Subcutaneous abdominal adipose tissue (tissue), 5 donors: ENCODE results near the gene CHAC1.
A peak's percentile ranks its signal among the peaks of the same experiment; 100 is the strongest.

Experiments
- H3K27ac ChIP-seq: one replicate; pipeline ENCODE4 v1.7.0; 2013; ENCODE audit warnings: low read depth, mild to moderate bottlenecking, inconsistent platforms, low read length, moderate library complexity
- H3K27me3 ChIP-seq, 5 donors: one replicate each; pipeline ENCODE4 v1.7.0; 2013; ENCODE audit warnings: low read length in 5 of 5, inconsistent platforms in 1 of 5; ENCODE audit not compliant: control insufficient read depth in 5 of 5, insufficient read depth in 4 of 5
- H3K36me3 ChIP-seq, 5 donors: one replicate each; pipeline ENCODE4 v1.7.0; 2013; ENCODE audit warnings: low read length in 5 of 5; ENCODE audit not compliant: control insufficient read depth in 5 of 5, insufficient read depth in 5 of 5
- H3K4me1 ChIP-seq, 5 donors: one replicate each; pipeline ENCODE4 v1.7.0; 2013; ENCODE audit warnings: low read length in 5 of 5, mild to moderate bottlenecking in 3 of 5, moderate library complexity in 1 of 5; ENCODE audit not compliant: control insufficient read depth in 5 of 5, insufficient read depth in 5 of 5
- H3K4me3 ChIP-seq, 5 donors: one replicate each; pipeline ENCODE4 v1.7.0; 2013; ENCODE audit warnings: low read length in 5 of 5, low read depth in 1 of 5
- H3K9ac ChIP-seq, 5 donors: one replicate each; pipeline ENCODE4 v1.7.0; 2013; ENCODE audit warnings: low read length in 5 of 5, mild to moderate bottlenecking in 4 of 5, moderate library complexity in 3 of 5
- H3K9me3 ChIP-seq, 5 donors: one replicate each; pipeline ENCODE4 v1.7.0; 2013; ENCODE audit warnings: low read length in 5 of 5; ENCODE audit not compliant: control insufficient read depth in 5 of 5
- donor health status: healthy.
- donor health status: healthy.
- donor health status: healthy.
- donor health status: healthy.
- donor health status: healthy.

CHAC1 gene

GRCh38 chr15:40912478-40912877 is 40.8 kb upstream of the CHAC1 start:
- Histone ChIP-seq H3K36me3 (no peaks in the 10 kb centered on the region), H3K9ac (no peak overlapping the region), H3K9me3 (no peaks in the 10 kb centered on the region), H3K4me3 (no peak overlapping the region), H3K27me3 (peaks cover 0 to 2% (median 0%) of the 10 kb centered on the region in 5 donors), H3K4me1 (peaks cover 10 to 84% (median 37%) of the 10 kb centered on the region in 5 donors), H3K27ac (no peak overlapping the region)

- Histone ChIP-seq H3K9me3 (no peaks in the 10 kb centered on the region), H3K36me3 (no peaks in the 10 kb centered on the region), H3K9ac (no peak overlapping the region), H3K4me1 (peaks cover 8 to 85% (median 26%) of the 10 kb centered on the region in 5 donors), H3K4me3 (no peak overlapping the region), H3K27ac (no peak overlapping the region), H3K27me3 (peaks cover 0 to 13% (median 4%) of the 10 kb centered on the region in 5 donors)
Measured at GRCh38 chr15:40914013-40914412, 39.3 kb upstream of the CHAC1 start.

GRCh38 chr15:40914486-40914885 is 38.8 kb upstream of the CHAC1 start:
- H3K27ac ChIP-seq: peak overlapping the region; percentile 16
- peaks cover 0 to 13% (median 4%) of the 10 kb centered on the region in 5 donors for H3K27me3 ChIP-seq
- H3K9me3 ChIP-seq: no peaks in the 10 kb centered on the region
- H3K4me3 ChIP-seq: no peak overlapping the region
- peaks cover 7 to 86% (median 21%) of the 10 kb centered on the region in 5 donors for H3K4me1 ChIP-seq
- H3K36me3 ChIP-seq: no peaks in the 10 kb centered on the region
- no peak overlapping the region for H3K9ac ChIP-seq

DNA sequence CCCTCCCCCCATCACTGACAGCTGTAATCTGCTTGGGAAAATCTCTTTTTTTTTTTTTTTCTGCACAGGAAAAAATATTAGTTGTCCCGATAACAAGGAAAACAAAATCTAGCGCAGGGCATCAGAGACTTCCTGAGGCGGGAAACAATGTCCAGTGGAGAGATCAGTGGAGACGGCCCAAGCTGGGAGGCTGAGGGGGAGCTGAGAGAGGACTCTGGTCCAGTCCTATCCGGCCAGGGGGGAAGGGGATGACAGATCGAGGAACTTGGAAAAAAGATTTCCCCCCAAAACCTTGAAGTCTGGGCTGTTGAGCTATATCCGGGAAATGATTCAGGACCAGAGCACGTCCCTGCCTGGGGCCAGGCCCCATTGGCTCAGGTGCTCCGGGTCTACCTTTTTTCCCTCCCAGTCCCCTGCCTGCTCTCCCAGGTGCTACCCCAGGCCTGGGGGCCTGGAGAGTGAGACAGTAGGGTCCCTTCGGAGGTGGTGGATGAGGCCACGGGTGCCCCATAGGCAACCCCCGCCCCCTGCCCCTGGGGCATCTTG is 38.1 kb upstream of the CHAC1 start:
- H3K9ac ChIP-seq: no peak overlapping the region
- H3K4me3 ChIP-seq: no peak overlapping the region
- H3K9me3 ChIP-seq: no peaks in the 10 kb centered on the region
- peak overlapping the region; percentile 16 for H3K27ac ChIP-seq
- H3K4me1 ChIP-seq: peaks cover 5 to 83% (median 14%) of the 10 kb centered on the region in 5 donors
- no peaks in the 10 kb centered on the region for H3K36me3 ChIP-seq
- peaks cover 0 to 13% (median 4%) of the 10 kb centered on the region in 5 donors for H3K27me3 ChIP-seq

DNA sequence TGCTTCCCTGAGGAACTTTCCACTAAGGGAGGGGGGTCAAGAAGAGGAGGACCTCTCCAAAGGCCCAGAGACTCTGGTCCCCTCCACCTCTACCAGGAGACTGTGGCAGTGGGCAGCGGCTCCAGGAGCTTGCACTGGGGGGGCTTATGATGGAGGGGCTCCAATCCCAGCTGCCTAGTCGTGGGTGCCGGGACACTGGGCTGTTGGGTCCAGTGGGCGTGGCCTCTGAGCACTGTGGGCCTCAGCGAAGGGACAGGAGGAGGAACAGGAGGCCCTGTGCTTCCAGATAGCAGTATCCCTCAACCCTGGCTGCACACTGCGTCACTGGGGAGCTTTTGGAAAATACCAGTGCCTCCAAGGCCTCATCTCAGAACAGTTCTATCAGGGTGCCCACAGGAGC is 37.6 kb upstream of the CHAC1 start:
- peaks cover 0 to 13% (median 4%) of the 10 kb centered on the region in 5 donors for H3K27me3 ChIP-seq
- no peak overlapping the region for H3K4me3 ChIP-seq
- no peaks in the 10 kb centered on the region for H3K9me3 ChIP-seq
- no peak overlapping the region for H3K9ac ChIP-seq
- no peak overlapping the region for H3K27ac ChIP-seq
- peaks cover under 1 to 79% (median 9%) of the 10 kb centered on the region in 5 donors for H3K4me1 ChIP-seq
- no peaks in the 10 kb centered on the region for H3K36me3 ChIP-seq

- H3K4me3 ChIP-seq: peak overlapping the region in 2 of 5 donors; percentile 50 to 51
- H3K9me3 ChIP-seq: no peaks in the 10 kb centered on the region
- no peaks in the 10 kb centered on the region for H3K36me3 ChIP-seq
- peak overlapping the region; percentile 54 for H3K27ac ChIP-seq
- H3K4me1 ChIP-seq: peaks cover 0 to 70% (median 7%) of the 10 kb centered on the region in 5 donors
- H3K9ac ChIP-seq: no peak overlapping the region
- peaks cover 0 to 13% (median 4%) of the 10 kb centered on the region in 5 donors for H3K27me3 ChIP-seq
Measured at GRCh38 chr15:40917585-40917984, 35.7 kb upstream of the CHAC1 start.

DNA sequence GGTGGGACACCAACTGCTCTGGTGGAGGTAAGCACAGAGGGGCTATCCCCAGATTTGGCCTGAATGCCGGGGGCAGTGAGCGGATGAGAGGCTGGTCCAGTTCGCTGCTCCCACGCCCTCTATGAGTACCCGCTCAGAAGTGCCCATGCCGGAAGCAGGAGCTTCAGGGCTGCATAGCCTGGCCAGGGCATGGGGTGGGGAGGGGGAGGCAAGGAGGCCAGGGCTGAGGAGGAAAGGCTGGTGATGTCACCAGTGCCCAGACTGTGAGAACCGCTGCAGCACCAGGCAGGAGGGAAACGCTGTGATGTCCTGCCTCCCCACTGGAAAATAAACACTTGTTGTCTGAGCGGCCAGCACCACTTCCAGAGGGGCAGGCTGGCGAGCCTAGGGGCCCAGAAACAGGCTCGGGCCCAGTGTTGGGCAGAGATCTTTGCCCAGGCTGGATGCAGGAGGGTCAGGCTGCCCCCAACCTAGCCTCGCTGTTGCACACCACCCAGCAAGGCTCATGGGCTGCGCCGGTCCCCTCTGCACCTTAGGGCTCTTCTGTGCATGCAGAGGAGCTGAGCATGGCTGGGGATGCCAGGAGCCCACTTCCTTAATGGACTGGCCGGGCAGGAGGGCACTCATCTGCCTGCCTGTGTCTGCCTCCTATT is 35.0 kb upstream of the CHAC1 start:
- H3K27ac ChIP-seq: peak overlapping the region; percentile 54
- H3K36me3 ChIP-seq: no peaks in the 10 kb centered on the region
- H3K4me1 ChIP-seq: peaks cover 0 to 72% (median 10%) of the 10 kb centered on the region in 5 donors
- H3K9me3 ChIP-seq: no peaks in the 10 kb centered on the region
- H3K9ac ChIP-seq: no peak overlapping the region
- H3K4me3 ChIP-seq: peak overlapping the region in 3 of 5 donors; percentile 38 to 51 (median 50)
- H3K27me3 ChIP-seq: peaks cover 0 to 13% (median 4%) of the 10 kb centered on the region in 5 donors

DNA sequence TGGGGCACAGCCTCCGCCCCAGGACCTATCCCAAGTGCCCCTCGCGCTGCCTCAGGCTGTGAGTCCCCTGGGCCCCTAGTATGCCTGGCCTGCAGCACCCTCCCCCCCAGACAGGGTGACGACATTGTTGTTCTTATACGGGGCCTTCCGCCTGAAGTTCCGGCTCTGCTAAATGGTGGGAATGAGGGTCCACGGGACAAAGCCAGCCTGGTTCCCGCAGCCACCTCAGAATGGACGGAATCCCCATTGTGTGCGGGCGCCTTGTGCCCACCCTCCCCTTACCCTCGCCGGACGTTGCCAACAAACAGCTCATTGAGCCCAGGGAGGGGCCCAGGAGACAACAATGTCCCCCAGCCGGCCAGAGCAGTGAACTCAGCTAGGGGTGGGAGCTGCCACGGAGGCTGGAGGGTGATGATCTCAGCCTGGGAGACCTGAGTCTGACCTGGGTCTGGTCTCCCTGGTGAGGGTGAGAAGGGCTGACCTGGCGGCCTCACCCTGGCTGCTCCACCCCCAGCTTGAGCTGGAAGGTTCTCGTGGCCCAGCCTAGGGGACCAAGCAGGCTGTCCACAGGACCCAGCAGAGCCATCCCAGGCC is 34.4 kb upstream of the CHAC1 start:
- H3K36me3 ChIP-seq: no peaks in the 10 kb centered on the region
- no peaks in the 10 kb centered on the region for H3K9me3 ChIP-seq
- peaks cover 0 to 13% (median 4%) of the 10 kb centered on the region in 5 donors for H3K27me3 ChIP-seq
- H3K9ac ChIP-seq: no peak overlapping the region
- peak overlapping the region; percentile 54 for H3K27ac ChIP-seq
- peaks cover 0 to 73% (median 10%) of the 10 kb centered on the region in 5 donors for H3K4me1 ChIP-seq
- peak overlapping the region in 3 of 5 donors; percentile 38 to 51 (median 50) for H3K4me3 ChIP-seq

GRCh38 chr15:40921949-40922607 is 31.2 kb upstream of the CHAC1 start:
- Histone ChIP-seq H3K4me3 (no peak overlapping the region), H3K27me3 (peaks cover 8 to 23% (median 14%) of the 10 kb centered on the region in 5 donors), H3K9me3 (no peaks in the 10 kb centered on the region), H3K36me3 (no peaks in the 10 kb centered on the region), H3K4me1 (peaks cover 0 to 58% (median 24%) of the 10 kb centered on the region in 5 donors), H3K9ac (no peak overlapping the region), H3K27ac (no peak overlapping the region)
